Neural progenitor cell (in vitro differentiated cells): ENCODE results near the gene PHKA2.

ENCODE experiments used
- EZH2phosphoT487 ChIP-seq: fragments of 200-600 bp; sonication (generic); IDR thresholded peaks from 2 replicates; pipeline ENCODE4 v1.6.1; 2017; ENCODE audit warnings: antibody characterized with exemption
- TF ChIP-seq, protein P1 (sequence below): fragments of 200-600 bp; sonication (generic); IDR thresholded peaks from 2 replicates; pipeline ENCODE4 v1.5.1; 2017; ENCODE audit warnings: antibody characterized with exemption, mild to moderate bottlenecking

DNA sequence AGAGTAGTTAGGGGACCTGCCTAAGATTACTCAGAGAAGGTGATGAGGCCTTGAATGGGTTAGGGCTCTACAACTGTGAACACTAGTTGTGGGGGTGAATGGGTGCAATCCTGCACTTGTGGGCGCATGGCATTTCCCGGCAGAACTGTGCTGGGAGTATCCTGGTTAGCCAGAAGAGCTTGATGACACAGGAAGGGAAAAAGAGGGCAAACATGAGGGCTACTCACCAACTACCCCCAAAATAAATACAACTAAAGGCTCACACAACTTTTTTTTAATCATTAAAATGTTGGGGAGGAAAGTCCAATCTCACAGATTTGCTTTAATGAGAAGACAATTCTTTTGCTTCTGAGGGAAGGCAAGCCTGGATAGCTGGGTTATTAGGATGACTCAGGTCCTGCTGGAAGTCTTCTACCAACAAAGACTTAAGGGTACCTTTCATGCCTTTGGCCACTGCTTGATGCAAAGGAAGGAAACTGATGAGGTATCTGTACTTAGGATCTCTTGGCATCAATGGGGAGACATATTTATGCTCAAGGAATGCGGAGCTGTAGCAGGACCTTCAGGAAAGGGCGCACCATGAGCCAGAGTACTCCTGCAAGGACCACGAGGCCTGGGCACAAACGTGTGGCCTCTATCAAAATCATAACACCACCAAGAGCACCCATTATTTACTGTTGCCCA is 2.6 kb downstream of the PHKA2 start:
- TF ChIP-seq, protein P1, sequence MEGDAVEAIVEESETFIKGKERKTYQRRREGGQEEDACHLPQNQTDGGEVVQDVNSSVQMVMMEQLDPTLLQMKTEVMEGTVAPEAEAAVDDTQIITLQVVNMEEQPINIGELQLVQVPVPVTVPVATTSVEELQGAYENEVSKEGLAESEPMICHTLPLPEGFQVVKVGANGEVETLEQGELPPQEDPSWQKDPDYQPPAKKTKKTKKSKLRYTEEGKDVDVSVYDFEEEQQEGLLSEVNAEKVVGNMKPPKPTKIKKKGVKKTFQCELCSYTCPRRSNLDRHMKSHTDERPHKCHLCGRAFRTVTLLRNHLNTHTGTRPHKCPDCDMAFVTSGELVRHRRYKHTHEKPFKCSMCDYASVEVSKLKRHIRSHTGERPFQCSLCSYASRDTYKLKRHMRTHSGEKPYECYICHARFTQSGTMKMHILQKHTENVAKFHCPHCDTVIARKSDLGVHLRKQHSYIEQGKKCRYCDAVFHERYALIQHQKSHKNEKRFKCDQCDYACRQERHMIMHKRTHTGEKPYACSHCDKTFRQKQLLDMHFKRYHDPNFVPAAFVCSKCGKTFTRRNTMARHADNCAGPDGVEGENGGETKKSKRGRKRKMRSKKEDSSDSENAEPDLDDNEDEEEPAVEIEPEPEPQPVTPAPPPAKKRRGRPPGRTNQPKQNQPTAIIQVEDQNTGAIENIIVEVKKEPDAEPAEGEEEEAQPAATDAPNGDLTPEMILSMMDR, result no peak
- TF ChIP-seq EZH2phosphoT487, result no peak
